ENCODE measurements around the gene SLC6A1. TPM values are rescaled to one million over a fixed set of nuclear protein-coding genes. Genes with fewer than 3 reads are reported as not detected.
A peak's percentile ranks its signal among the peaks of the same experiment; 100 is the strongest.
"Not testable (repeated sequence)": the region's sequence is repeated elsewhere in the genome, so short reads cannot be mapped to it uniquely, and the experiment has no call there.

Gene SLC6A1
- total and polyA plus RNA-seq, 3 experiments from 2014 or later, result not detected

DNA sequence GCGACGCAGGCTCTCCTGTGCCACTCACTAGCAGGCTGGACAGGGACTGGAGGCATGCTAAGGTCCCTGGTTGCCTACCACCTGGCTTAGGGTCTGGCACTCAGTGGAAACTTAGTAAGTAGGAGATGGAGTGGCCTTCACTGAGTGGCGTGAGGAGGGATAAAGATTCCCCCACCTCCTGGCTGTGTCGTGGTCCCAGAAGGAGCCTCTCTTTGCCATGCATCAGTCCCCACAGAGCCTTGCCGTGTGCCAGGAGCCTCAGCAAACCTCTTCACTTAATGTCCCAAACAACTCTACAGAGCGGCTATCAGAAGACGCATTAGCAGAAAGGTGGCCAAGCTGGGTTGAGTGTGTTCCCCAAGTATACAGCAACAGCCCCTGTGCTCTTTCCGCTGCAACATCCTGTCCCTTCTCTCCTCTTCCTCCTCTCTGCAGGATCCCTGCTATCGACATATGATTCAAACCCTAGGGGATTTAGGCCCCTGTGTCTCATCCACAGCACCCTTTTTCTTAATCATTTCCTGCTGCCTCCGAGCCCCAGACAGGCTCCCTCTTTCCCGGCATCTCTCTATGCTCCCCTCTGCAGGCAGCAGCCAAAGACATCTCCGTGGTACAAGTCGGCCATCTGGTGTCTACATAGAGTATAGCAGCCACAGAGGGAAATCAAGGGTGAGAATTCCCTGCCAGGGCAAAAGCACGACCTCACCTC, 66.7 kb downstream of the SLC6A1 start:
- POLR2A ChIA-PET, result no interaction called here

DNA sequence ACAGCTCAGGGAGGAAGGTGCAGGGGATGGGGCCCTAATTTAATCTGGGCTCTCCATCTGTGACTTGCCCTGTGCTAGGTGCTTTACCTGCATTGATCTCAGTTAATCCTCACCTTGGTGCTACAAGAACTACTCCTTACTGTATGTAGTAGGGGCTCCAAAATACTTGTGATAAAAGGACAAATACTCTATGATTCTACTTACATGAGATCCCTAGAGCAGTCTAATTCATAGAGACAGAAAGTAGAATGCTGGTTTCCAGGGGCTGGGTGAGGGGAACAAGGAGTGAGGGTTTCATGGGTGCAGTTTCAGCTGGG, 67.2 kb downstream of the SLC6A1 start:
- Histone ChIP-seq H3K27me3 (ENCODE audit: insufficient read depth, low read length, poor library complexity, severe bottlenecking) (no peaks in the 10 kb centered on the region), H3K27ac (ENCODE audit: low read depth, low read length) (no peak overlapping the region), H3K4me1 (ENCODE audit: insufficient read depth, low read length) (no peaks in the 10 kb centered on the region), H3K4me3 (ENCODE audit: low read length) (no peak overlapping the region), H3K36me3 (ENCODE audit: insufficient read depth, low read length) (no peaks in the 10 kb centered on the region), H3K9me3 (ENCODE audit: low read length) (no peaks in the 10 kb centered on the region)
- Mint-ChIP-seq H3K4me3 (no peak overlapping the region), H3K27ac (no peak overlapping the region), H3K9me3 (peaks cover 0 to 10% (median 3%) of the 10 kb centered on the region in 5 donors), H3K4me1 (peaks cover 3 to 5% (median 5%) of the 10 kb centered on the region in 3 donors), H3K27me3 (peaks cover 8 to 28% of the 10 kb centered on the region in 2 donors), H3K36me3 (no peaks in the 10 kb centered on the region)
- DNase-seq, result no peak
- POLR2A ChIA-PET, result no interaction called here
- CTCF ChIA-PET, result interaction anchor here (0.8 to 1.4 kb wide), 3 partner anchors 7 to 12 kb away, joined by 3 to 4 read pairs (median 3); no protein-coding TSS in a partner anchor

More for the DNA sequence above, 66.7 kb downstream of the SLC6A1 start:
- H3K9me3 ChIP-seq (ENCODE audit: low read length), result no peaks in the 10 kb centered on the region
- H3K4me1 Mint-ChIP-seq, result peaks cover 3 to 5% (median 5%) of the 10 kb centered on the region in 3 donors
- no peak overlapping the region for H3K27ac ChIP-seq (ENCODE audit: low read depth, low read length)
- no peaks in the 10 kb centered on the region for H3K4me1 ChIP-seq (ENCODE audit: insufficient read depth, low read length)
- H3K36me3 ChIP-seq (ENCODE audit: insufficient read depth, low read length), result no peaks in the 10 kb centered on the region
- DNase-seq, result no peak
- CTCF ChIA-PET, result interaction anchor here (1.1 kb wide), 1 partner anchor 12 kb away, joined by 3 read pairs; no protein-coding TSS in a partner anchor
- H3K36me3 Mint-ChIP-seq, result no peaks in the 10 kb centered on the region
- H3K27ac Mint-ChIP-seq, result no peak overlapping the region
- H3K27me3 Mint-ChIP-seq, result peaks cover 8 to 28% of the 10 kb centered on the region in 2 donors
- peaks cover 0 to 4% (median 0%) of the 10 kb centered on the region in 5 donors for H3K9me3 Mint-ChIP-seq
- no peak overlapping the region for H3K4me3 Mint-ChIP-seq
- no peaks in the 10 kb centered on the region for H3K27me3 ChIP-seq (ENCODE audit: insufficient read depth, low read length, poor library complexity, severe bottlenecking)
- no peak overlapping the region for H3K4me3 ChIP-seq (ENCODE audit: low read length)

DNA sequence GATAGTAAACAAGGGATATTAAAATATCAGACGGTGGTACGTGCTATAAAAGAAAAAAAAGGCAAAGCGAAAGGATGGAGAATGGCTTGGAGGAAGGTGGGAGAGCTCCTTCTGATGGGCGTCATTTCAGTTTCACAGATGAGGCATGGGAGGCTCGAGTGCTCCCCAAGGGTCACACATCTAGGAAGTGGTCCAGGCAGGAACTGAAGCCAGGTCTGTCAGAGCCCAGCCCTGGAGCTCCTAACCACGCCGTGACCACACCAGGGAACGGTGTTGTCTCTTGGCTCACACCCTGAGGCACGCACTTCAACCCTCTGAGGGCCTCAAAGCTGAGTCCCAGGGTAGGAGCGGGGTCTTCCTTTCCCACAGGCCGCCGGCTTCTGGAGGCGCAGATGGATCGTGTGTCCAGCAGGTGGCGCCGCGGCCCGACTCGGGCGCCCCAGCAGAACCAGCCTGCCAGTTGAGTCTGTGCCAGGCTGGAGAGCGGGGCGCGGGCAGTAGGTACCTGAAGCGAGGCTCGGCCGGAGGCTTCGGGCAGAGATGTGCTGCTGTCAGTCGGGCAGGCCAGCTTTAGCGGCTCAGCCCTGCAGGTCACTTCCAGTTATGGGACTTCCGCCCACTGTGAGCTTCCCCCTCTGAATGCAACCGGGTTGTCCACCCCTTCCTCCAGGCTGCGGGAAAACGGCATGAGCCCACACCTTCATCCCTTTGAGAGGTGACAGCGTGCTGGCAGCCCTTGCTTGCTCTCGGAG, 68.1 kb downstream of the SLC6A1 start:
- CTCF ChIA-PET, result interaction anchor here (0.8 to 2.6 kb wide), 5 partner anchors 8 to 13 kb away, joined by 3 to 10 read pairs (median 3); no protein-coding TSS in a partner anchor
- peaks cover 0 to 10% (median 3%) of the 10 kb centered on the region in 5 donors for H3K9me3 Mint-ChIP-seq
- peaks cover 3 to 5% (median 5%) of the 10 kb centered on the region in 3 donors for H3K4me1 Mint-ChIP-seq
- POLR2A ChIA-PET, result no interaction called here
- no peaks in the 10 kb centered on the region for H3K9me3 ChIP-seq (ENCODE audit: low read length)
- no peaks in the 10 kb centered on the region for H3K36me3 ChIP-seq (ENCODE audit: insufficient read depth, low read length)
- no peaks in the 10 kb centered on the region for H3K27me3 ChIP-seq (ENCODE audit: insufficient read depth, low read length, poor library complexity, severe bottlenecking)
- peaks cover 5 to 31% of the 10 kb centered on the region in 2 donors for H3K27me3 Mint-ChIP-seq
- H3K27ac Mint-ChIP-seq, result no peak overlapping the region
- H3K4me1 ChIP-seq (ENCODE audit: insufficient read depth, low read length), result no peaks in the 10 kb centered on the region
- no peak overlapping the region for H3K4me3 Mint-ChIP-seq
- H3K27ac ChIP-seq (ENCODE audit: low read depth, low read length), result no peak overlapping the region
- no peaks in the 10 kb centered on the region for H3K36me3 Mint-ChIP-seq
- no peak overlapping the region for H3K4me3 ChIP-seq (ENCODE audit: low read length)
- peak in 1 of 5 donors; percentile 13 for DNase-seq

DNA sequence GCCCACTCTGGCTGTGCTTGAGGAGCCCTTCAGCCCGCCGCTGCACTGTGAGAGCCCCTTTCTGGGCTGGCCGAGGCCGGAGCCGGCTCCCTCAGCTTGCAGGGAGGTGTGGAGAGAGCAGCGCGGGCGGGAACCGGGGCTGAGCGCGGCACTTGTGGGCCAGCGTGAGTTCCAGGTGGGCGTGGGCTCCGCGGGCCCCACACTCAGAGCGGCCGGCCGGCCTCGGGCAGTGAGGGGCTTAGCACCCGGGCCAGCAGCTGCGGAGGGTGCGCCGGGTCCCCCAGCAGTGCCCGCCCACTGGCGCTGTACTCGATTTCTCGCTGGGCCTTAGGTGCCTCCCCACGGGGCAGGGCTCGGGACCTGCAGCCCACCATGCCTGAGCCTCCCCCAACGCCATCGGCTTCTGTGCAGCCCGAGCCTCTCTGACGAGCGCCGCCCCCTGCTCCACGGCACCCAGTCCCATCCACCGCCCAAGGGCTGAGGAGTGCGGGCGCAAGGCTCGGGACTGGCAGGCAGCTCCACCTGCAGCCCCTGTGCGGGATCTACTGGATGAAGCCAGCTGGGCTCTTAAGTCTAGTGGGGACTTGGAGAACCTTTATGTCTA, 68.8 kb downstream of the SLC6A1 start:
- not testable (repeated sequence) for H3K9me3 ChIP-seq (ENCODE audit: low read length); H3K36me3 Mint-ChIP-seq

DNA sequence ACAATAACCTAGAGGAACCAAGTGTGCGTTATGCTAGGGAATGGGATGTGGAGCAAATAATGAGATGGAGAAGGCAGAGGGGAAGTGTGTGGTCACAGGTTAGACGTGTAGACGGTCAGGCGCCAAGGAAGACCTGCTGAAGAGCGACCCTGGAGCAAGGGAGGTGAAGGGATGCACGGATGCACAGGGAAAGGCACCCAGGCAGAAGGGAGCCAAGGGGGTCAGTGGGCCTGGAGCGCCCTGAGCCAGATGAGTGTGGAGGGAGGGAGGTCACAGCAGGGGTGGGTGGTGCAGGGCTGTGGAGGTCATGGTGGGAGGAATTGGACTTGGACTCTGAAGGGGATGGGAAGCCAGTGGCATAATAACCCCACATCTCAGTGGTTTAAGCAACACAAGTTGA, 70.2 kb downstream of the SLC6A1 start:
- CTCF ChIA-PET, result interaction anchor here (2.6 kb wide), 1 partner anchor 8 kb away, joined by 10 read pairs; no protein-coding TSS in a partner anchor

More for the DNA sequence above, 68.8 kb downstream of the SLC6A1 start:
- H3K4me3 ChIP-seq (ENCODE audit: low read length); H3K36me3 ChIP-seq (ENCODE audit: insufficient read depth, low read length); H3K27ac Mint-ChIP-seq; DNase-seq; H3K4me3 Mint-ChIP-seq; H3K27ac ChIP-seq (ENCODE audit: low read depth, low read length); H3K4me1 Mint-ChIP-seq; POLR2A ChIA-PET; H3K27me3 ChIP-seq (ENCODE audit: insufficient read depth, low read length, poor library complexity, severe bottlenecking); H3K4me1 ChIP-seq (ENCODE audit: insufficient read depth, low read length): not testable (repeated sequence)
- H3K9me3 Mint-ChIP-seq, result peaks cover 0 to 10% (median 3%) of the 10 kb centered on the region in 5 donors
- peaks cover 5 to 32% of the 10 kb centered on the region in 2 donors for H3K27me3 Mint-ChIP-seq
- CTCF ChIA-PET, result interaction anchor here (1.4 to 2.6 kb wide), 2 partner anchors 10 to 12 kb away, joined by 4 to 10 read pairs; no protein-coding TSS in a partner anchor

DNA sequence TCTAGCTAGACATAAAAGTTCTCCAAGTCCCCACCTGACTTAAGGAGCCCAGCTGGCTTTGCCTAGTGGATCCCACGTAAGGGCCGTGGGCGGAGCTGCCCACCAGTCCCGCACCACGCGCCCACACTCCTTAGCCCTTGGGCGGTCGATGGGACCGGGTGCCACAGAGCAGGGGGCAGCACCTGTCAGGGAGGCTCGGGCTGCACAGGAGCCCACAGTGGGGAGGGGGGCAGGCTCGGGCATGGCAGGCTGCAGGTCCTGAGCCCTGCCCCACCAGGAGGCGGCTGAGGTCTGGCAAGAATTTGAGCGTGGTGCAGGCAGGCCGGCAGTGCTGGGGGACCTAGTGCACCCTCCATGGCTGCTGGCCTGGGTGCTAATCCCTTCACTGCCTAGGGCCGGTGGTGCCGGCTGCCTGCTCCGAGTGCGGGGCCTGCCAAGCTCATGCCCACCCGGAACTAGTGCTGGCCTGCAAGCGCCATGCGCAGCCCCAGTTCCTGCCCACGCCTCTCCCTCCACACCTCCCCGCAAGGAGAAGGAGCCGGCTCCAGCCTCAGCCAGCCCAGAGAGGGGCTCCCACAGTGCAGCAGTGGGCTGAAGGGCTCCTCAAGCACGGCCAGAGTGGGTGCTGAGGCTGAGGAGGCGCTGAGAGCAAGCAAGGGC, 78.7 kb downstream of the SLC6A1 start:
- POLR2A ChIA-PET, result no interaction called here
- H3K27ac Mint-ChIP-seq, result no peak overlapping the region
- no peaks in the 10 kb centered on the region for H3K9me3 ChIP-seq (ENCODE audit: low read length)

More for the DNA sequence above, 70.2 kb downstream of the SLC6A1 start:
- H3K4me1 Mint-ChIP-seq, result peaks cover 3 to 5% (median 5%) of the 10 kb centered on the region in 3 donors
- H3K4me3 Mint-ChIP-seq, result no peak overlapping the region
- peaks cover 0 to 10% (median 3%) of the 10 kb centered on the region in 5 donors for H3K9me3 Mint-ChIP-seq
- no peak overlapping the region for H3K27ac Mint-ChIP-seq
- no peak for DNase-seq
- H3K27me3 ChIP-seq (ENCODE audit: insufficient read depth, low read length, poor library complexity, severe bottlenecking), result no peaks in the 10 kb centered on the region
- H3K36me3 Mint-ChIP-seq, result no peaks in the 10 kb centered on the region
- no peak overlapping the region for H3K27ac ChIP-seq (ENCODE audit: low read depth, low read length)
- H3K4me1 ChIP-seq (ENCODE audit: insufficient read depth, low read length), result no peaks in the 10 kb centered on the region
- no peak overlapping the region for H3K4me3 ChIP-seq (ENCODE audit: low read length)
- peaks cover 9 to 27% of the 10 kb centered on the region in 2 donors for H3K27me3 Mint-ChIP-seq
- POLR2A ChIA-PET, result no interaction called here
- H3K36me3 ChIP-seq (ENCODE audit: insufficient read depth, low read length), result no peaks in the 10 kb centered on the region
- no peaks in the 10 kb centered on the region for H3K9me3 ChIP-seq (ENCODE audit: low read length)

DNA sequence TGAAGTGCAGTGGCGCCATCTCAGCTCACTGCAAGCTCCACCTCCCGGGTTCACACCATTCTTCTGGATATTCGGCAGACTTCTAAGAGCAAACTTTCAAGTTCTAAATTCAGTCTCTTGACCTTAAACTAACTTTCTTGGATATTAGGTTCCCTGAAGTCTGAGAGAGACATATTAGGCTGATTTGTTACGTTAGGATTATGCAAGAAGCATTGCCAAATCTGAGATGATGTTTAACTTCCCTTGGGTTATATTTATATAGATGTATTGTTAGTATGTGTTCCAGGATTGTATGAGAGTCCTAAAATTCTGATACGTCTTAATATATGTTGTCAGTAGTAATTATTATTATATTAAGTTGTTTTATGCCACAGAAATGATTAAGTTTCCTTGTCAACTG, 80.1 kb downstream of the SLC6A1 start:
- no peak overlapping the region for H3K27ac Mint-ChIP-seq
- Histone ChIP-seq H3K27ac (ENCODE audit: low read depth, low read length) (no peak overlapping the region), H3K4me1 (ENCODE audit: insufficient read depth, low read length) (no peaks in the 10 kb centered on the region), H3K4me3 (ENCODE audit: low read length) (no peak overlapping the region), H3K27me3 (ENCODE audit: insufficient read depth, low read length, poor library complexity, severe bottlenecking) (no peaks in the 10 kb centered on the region), H3K9me3 (ENCODE audit: low read length) (no peaks in the 10 kb centered on the region), H3K36me3 (ENCODE audit: insufficient read depth, low read length) (no peaks in the 10 kb centered on the region)
- H3K36me3 Mint-ChIP-seq, result no peaks in the 10 kb centered on the region
- peaks cover 0 to 6% (median 0%) of the 10 kb centered on the region in 5 donors for H3K9me3 Mint-ChIP-seq
- H3K27me3 Mint-ChIP-seq, result peaks cover 11 to 28% of the 10 kb centered on the region in 2 donors
- ChIA-PET CTCF (interaction anchor here (2.8 kb wide), 1 partner anchor 11 kb away, joined by 10 read pairs; no protein-coding TSS in a partner anchor), POLR2A (no interaction called here)
- H3K4me1 Mint-ChIP-seq, result no peaks in the 10 kb centered on the region
- DNase-seq, result no peak
- H3K4me3 Mint-ChIP-seq, result no peak overlapping the region

More for the DNA sequence above, 78.7 kb downstream of the SLC6A1 start:
- Histone ChIP-seq H3K4me3 (ENCODE audit: low read length) (no peak overlapping the region), H3K27me3 (ENCODE audit: insufficient read depth, low read length, poor library complexity, severe bottlenecking) (no peaks in the 10 kb centered on the region), H3K36me3 (ENCODE audit: insufficient read depth, low read length) (no peaks in the 10 kb centered on the region), H3K27ac (ENCODE audit: low read depth, low read length) (no peak overlapping the region), H3K4me1 (ENCODE audit: insufficient read depth, low read length) (no peaks in the 10 kb centered on the region)
- Mint-ChIP-seq H3K27me3 (peaks cover 7 to 29% of the 10 kb centered on the region in 2 donors), H3K4me1 (no peaks in the 10 kb centered on the region), H3K36me3 (no peaks in the 10 kb centered on the region), H3K9me3 (peaks cover 0 to 6% (median 0%) of the 10 kb centered on the region in 5 donors), H3K4me3 (no peak overlapping the region)
- DNase-seq, result no peak
- CTCF ChIA-PET, result interaction anchor here (2.8 kb wide), 1 partner anchor 10 kb away, joined by 10 read pairs; no protein-coding TSS in a partner anchor

Measured in CD8-positive, alpha-beta memory T cell (primary cell).